ENCODE measurements around the gene MTPN.

The MTPN gene

GRCh38 chr7:135889823-135890222, 87.3 kb downstream of the MTPN start:
- H3K4me1 Mint-ChIP-seq, result no peaks in the 10 kb centered on the region
- no peak overlapping the region for H3K27ac Mint-ChIP-seq
- H3K9me3 Mint-ChIP-seq, result peaks cover 12% of the 10 kb centered on the region
- no peak overlapping the region for H3K4me3 Mint-ChIP-seq
- H3K36me3 Mint-ChIP-seq (ENCODE audit: low read depth), result no peaks in the 10 kb centered on the region
- no peak for TF ChIP-seq CTCF (IDR thresholded peaks at IDR 0.05; ENCODE audit: unreplicated experiment in 3 of 3)
- H3K27me3 Mint-ChIP-seq (ENCODE audit: low read depth), result no peaks in the 10 kb centered on the region

GRCh38 chr7:135888740-135889139, 88.4 kb downstream of the MTPN start:
- Mint-ChIP-seq H3K27ac (no peak overlapping the region), H3K4me3 (no peak overlapping the region), H3K27me3 (ENCODE audit: low read depth) (no peaks in the 10 kb centered on the region), H3K9me3 (peaks cover 12% of the 10 kb centered on the region), H3K36me3 (ENCODE audit: low read depth) (no peaks in the 10 kb centered on the region), H3K4me1 (no peaks in the 10 kb centered on the region)
- TF ChIP-seq CTCF (IDR thresholded peaks at IDR 0.05; ENCODE audit: unreplicated experiment in 3 of 3), result no peak

- no peaks in the 10 kb centered on the region for H3K36me3 Mint-ChIP-seq (ENCODE audit: low read depth)
- H3K27me3 Mint-ChIP-seq (ENCODE audit: low read depth), result no peaks in the 10 kb centered on the region
- no peak for TF ChIP-seq CTCF (IDR thresholded peaks at IDR 0.05; ENCODE audit: unreplicated experiment in 3 of 3)
- no peaks in the 10 kb centered on the region for H3K4me1 Mint-ChIP-seq
- H3K9me3 Mint-ChIP-seq, result peaks cover 12% of the 10 kb centered on the region
- no peak overlapping the region for H3K4me3 Mint-ChIP-seq
- peak overlapping the region; percentile 21 to 53 (median 47) for H3K27ac Mint-ChIP-seq
Measured at GRCh38 chr7:135886345-135887132, 90.6 kb downstream of the MTPN start.

GRCh38 chr7:135884495-135885232, 92.5 kb downstream of the MTPN start:
- H3K36me3 Mint-ChIP-seq (ENCODE audit: low read depth), result no peaks in the 10 kb centered on the region
- H3K4me1 Mint-ChIP-seq, result no peaks in the 10 kb centered on the region
- H3K27me3 Mint-ChIP-seq (ENCODE audit: low read depth), result no peaks in the 10 kb centered on the region
- no peak overlapping the region for H3K4me3 Mint-ChIP-seq
- TF ChIP-seq CTCF (IDR thresholded peaks at IDR 0.05; ENCODE audit: unreplicated experiment in 3 of 3), result no peak
- peaks cover 12% of the 10 kb centered on the region for H3K9me3 Mint-ChIP-seq
- H3K27ac Mint-ChIP-seq, result no peak overlapping the region

- Mint-ChIP-seq H3K4me3 (no peak overlapping the region), H3K27me3 (ENCODE audit: low read depth) (peaks cover 6% of the 10 kb centered on the region), H3K36me3 (ENCODE audit: low read depth) (no peaks in the 10 kb centered on the region), H3K9me3 (peaks cover 5% of the 10 kb centered on the region), H3K4me1 (peaks cover 16% of the 10 kb centered on the region), H3K27ac (no peak overlapping the region)
- no peak for TF ChIP-seq CTCF (IDR thresholded peaks at IDR 0.05; ENCODE audit: unreplicated experiment in 3 of 3)
Measured at GRCh38 chr7:135879233-135879632, 97.9 kb downstream of the MTPN start.

Measured in nephron (organoid).